ENCODE results near the gene EIF5A.
A peak's percentile ranks its signal among the peaks of the same experiment; 100 is the strongest.

EIF5A gene

GRCh38 chr17:7313088-7313889 is 5.9 kb downstream of the EIF5A start:
- no peak for DNase-seq (ENCODE audit: low read depth)

DNA sequence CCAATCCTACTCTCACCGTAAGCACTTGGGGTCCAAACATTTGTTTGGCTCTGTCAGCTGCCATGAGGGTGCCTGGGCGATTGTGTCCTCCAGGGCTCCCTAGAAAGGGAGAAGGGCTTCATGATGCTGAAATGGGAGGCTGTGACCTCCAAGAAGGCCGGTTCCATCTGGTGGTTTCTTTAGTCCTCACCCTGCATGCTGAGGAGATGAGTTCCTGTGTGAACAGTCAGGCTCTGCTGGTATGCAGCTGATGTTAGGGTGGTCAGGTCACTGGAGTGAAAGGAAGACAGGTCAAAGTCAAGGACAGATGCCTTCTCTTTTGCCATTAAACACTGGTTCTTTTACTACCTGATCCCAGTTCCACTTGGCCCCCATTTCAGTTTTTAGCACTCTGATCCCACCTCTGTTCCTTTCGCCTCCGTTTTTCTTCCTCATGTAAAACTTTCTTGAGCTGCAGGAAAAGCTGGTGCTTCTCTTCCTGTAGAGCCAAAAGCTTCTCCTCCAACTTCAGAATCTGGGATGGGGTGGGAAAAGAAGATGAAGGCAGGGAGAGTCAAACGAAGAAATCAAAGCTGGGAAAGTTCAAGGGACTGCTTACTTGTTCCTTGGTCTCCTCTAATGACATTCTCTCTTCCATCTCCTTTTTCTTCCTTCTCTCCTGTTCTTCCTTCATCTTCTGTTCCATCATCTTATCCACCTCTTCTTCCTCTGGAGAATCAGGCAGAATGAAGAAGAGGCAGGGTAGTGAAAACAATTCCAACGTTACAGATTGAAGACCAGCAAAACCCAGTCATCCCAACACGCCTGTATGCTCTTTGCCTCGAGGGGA is 6.7 kb downstream of the EIF5A start:
- DNase-seq (ENCODE audit: low read depth) = no peak

DNA sequence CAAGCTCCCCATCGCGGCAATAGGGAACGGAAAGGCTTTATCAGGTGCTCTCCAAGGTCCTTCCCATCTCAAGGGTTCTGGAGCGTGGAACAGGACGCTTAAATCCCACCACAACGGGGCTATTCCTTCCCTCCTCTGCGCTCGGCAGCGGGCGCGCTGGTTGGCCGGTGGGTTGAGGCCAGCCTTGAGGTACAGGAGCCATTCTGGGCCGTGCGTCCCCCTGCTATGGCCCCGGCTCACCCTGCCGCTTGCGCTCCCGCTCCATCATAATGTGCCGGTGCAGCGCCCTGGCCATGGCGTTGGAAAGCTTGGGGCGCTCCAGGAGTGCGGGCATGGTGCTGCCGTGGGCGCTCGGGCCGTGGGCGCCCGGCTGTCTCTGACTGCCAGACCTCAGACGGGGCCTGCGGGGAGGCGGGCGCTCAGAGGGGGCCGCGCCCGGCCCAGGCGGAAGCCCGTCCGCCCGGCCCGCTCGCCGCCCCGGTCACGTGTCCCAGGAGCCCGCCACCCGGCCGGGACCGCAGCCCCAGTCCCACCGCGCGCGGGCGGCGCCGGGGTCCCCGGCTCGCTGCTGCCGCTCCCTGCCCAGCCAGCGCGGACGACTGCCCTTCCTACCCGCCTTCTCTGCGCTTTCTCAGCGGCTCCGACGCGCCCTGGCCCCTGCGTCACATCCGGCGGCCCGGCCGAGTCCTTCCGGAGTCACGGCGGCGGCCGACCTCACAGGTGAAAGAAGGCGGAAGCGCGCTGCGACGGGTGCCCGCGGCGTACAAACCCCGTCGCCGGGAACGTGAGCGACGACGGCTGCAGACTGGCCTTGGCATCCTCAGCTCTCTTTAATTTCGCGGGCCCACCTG is 7.5 kb downstream of the EIF5A start, which contains the start of gene GPS2:
GPS2 (minus strand) TSS at position 642 of the 851 bp plus-strand sequence; CDS start at position 334, 308 bp downstream.
- peak; percentile 86 for DNase-seq (ENCODE audit: low read depth)

DNA sequence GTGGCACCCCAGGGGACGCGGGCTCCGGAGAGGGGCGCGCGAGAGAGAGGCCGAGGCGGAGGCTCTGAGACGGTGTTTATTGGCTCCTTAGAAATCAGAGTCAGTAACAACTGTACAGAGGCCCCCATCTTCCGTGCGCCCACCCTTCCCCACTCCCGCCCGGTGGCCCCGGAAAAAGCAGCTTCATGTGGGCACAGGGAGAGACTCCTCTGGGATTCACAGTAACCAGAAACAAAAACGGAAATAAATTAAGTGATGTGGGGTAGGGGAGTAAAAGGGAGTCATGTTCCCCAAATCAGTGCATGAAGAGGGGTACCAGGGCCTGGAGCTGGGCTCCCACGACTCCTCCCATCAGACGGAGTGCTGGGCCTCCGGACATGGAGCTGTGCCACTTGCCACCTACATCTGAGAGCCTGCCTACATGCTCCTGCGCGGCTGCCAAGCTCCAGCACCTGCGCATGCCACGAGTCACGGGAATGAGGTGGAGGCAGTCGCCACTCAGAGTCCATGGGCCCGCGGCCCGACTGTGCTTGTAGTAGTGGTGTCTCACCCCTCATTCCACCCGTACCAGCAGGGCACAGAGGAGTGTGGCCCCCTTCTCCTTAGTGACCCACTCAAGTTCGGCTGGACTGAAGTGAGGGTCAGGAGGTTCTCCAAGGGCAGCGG is 8.3 kb downstream of the EIF5A start:
- no peak for DNase-seq (ENCODE audit: low read depth)

DNA sequence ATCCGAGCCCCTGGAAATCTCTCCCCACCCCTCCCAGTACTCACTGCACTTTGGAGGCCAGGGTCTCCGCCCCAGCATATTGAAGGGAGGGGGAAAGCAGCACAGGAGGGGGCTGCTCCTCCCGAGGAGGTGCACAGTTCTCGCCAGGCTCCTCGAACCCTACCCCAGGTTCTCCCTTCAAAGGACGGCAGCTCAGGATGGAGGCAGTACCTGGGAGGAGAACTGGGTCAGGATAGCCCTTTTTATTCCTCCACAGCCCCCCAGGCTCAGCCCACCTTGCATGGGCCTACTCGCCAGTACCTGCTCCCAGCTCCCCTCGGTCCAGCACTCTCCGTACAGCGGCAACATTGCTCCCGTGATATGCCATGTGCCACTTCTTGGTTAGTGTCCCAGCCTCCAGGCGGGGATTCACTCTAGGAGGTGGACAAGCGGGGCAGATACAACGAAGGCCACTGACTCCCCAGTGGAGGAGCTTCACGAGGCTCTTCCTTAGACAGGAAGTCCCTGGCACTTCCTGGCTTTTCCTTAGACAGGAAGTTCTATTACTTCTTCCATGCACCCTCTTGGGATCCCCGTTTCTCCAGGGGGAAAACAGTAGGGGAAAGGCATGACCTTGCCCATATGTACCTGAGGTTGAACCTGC is 9.9 kb downstream of the EIF5A start:
- no peak for DNase-seq (ENCODE audit: low read depth)

DNA sequence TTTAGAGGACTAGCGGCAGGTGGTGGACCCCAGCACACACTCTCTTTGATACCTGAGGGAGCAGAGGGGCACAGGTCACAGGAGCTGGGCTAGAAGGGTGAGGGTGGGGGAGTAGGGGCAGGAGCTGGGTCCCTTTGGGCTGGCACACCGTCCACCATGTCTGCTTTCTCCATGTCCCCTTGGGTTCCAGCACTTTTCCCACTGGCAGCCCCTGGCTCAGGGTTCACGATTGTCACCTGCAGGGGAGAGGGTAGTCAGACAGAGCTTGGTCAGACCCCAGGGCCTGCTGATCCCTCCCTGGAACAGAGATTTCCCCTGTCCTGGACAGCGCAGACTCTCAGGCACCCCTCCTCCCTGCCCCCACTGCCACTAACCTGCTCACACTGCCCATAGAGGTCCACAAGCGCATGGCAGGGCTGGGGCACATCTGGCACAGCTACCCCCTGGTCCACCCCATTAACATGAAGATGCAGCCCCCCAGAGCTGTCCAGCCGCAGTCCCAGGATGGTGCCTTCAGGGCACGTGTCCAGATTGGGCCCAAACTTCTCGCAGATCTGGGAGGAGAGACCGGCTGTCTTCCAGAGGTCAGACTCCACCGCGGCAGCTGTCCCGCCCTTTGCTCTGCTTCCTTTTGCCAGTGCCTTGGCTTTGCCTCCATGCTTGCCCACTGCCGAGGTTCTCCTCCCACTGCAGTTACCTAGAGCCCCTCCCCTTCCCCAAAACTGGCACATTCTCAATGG is 10.9 kb downstream of the EIF5A start:
- DNase-seq (ENCODE audit: low read depth) = no peak

- no peak for DNase-seq (ENCODE audit: low read depth)
Observed at GRCh38 chr17:7321466-7321865, 14.0 kb downstream of the EIF5A start.

DNA sequence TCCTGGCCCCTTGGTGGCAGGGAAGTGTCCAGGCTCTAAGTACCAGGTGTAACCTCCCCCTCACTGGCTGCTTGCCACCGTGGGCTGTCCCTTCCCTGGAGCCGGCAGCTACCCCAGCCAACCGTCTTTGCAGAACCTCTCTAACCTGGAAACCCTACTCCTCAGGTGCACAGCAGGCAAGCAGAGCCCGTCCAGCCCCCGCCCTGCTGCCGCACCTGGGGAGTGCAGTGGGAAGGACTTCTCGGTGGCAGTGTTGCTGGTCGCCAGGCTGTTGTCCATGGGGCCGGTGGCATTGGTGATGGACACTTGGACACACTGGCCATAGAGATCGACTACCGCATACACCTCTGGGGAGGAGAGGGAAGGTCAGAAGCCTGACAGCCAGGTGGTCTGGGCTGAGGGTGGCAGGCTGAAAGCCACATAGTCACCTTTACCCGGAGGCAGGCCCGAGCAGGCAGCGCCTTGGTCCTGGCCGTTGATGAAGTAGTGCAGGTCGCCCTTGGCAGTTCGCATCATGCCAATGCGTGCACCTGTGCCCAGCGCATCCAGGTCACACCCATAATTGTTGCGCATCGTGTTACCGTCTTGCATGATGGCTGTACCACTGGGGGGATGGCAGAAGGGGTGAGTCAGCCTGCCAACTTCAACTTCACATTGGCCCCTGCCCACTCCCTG is 15.2 kb downstream of the EIF5A start:
- no peak for DNase-seq (ENCODE audit: low read depth)

DNA sequence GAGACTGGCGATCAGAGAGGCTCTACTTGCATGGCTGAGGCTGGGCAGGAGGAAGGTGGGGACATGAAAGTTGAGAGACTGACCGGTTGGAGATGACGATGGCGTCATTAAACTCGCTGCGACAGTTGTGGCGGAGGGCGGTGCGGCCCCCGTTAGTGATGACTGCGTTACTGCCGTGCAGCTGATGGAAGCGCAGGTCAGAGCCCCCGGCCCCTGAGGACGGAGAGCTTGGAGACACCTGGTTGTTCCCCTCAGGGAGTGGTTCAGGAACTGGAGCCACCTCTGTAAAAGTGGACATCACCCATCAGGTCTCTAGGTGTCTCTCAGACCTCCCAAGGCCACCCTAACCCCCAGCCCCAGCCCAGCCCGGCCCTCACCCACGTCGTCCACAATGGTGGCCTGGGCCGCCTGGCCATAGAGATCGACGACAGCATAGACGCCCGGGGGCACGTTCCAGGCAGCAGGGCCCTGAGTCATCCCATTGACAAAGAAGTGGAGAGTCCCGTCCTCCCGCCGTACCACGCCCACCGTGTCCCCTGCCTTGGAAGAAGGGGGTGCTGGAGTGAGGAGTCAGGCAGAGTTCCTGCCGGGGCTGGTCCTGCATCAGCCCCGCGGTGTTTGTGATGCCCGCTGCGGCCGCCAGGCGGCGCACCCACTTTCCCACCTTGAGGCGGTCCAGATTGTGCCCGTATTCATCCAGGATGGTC is 16.5 kb downstream of the EIF5A start:
- peak; percentile 45 for DNase-seq (ENCODE audit: low read depth)

- DNase-seq (ENCODE audit: low read depth) = no peak
Observed at GRCh38 chr17:7324438-7324779, 17.0 kb downstream of the EIF5A start.

GRCh38 chr17:7325031-7325528 is 17.7 kb downstream of the EIF5A start:
- no peak for DNase-seq (ENCODE audit: low read depth)

DNA sequence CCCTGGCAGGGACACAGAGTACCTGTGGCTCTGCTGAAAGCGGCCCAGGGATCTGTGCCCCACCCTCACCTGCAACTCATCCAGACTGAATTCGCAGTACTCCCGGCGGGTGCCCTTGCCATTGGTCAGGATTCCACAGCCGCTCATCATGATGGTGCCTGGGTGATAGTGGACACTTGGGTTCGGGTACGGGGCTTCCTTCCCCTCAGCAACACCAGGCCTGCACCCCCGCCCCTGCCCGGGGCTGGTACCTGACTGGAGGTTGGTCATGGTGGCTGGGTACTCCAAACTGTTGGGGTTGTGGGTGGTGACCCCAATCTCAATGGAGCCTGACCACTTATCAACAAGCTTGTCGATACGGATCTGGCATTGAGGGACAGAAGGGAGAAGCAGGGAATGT is 18.8 kb downstream of the EIF5A start:
- DNase-seq (ENCODE audit: low read depth) = no peak

- no peak for DNase-seq (ENCODE audit: low read depth)
Observed at GRCh38 chr17:7327056-7327455, 19.6 kb downstream of the EIF5A start.

DNA sequence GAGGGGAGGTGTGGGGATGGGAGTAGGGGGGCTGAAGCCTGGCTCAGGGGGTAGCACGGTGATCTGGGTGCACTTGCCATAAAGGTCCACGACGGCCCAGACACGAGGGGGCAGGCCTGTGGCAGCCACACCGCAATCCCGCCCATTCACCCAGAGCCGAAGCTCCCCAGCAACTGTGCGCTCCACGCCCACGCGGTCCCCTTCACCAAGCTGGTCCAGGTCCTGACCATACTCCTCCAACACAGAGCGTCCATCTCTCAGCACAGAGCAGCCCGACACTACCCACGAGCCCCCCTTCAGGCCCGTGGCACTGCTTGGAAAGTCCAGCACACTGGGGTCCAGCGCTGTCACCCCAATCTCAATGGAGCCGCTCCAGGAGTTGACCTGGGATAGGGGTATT is 20.1 kb downstream of the EIF5A start:
- DNase-seq (ENCODE audit: low read depth) = no peak

DNA sequence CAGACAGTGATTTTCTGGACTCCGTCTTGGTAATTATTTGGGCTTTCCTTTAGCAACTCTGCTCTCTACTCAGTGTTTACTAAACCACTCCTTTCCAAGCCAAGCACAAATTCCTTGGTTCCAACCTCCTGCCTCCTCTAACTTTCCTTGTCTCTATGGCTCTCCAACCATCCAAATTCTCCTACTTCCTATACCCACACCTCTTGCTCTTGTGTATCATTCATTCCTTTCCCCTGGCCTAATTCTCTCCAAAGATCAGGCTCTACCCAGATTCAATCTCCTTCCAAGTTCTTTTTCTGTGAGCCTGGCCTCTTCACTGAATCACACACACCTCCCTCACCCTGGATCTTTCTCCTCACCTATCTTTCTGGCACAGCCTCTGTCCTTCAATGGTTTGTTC is 20.6 kb downstream of the EIF5A start:
- no peak for DNase-seq (ENCODE audit: low read depth)

DNA sequence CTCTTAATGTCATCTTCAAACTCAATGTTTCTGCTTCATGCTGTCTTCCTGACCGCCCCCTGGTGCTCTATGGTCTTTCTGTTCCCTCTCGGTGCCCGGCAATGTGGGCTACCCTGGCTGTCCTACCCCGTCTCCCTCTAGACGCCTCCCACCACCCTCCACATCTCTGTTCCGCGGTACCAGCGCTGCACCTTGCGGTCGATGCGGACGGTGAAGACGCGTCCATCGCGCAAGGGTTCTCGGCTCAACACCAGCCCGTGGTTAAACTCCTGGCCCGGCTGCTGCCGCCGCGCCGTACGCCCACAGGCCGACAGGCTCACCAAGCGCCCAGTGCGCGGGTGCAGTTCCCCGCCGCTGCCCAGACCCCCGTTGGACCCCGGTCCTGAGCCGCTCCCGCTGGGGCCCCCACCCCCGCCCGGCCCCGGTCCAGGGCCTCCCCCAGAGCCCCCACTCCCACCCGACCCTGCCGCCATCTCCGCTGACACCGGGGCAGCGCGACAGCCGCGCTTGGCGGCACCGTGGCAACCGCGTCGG is 21.5 kb downstream of the EIF5A start, which contains the start of gene NEURL4:
NEURL4 (minus strand) TSS at position 496 of the 534 bp plus-strand sequence; CDS start at position 473, 23 bp downstream.
- DNase-seq (ENCODE audit: low read depth) = no peak

DNA sequence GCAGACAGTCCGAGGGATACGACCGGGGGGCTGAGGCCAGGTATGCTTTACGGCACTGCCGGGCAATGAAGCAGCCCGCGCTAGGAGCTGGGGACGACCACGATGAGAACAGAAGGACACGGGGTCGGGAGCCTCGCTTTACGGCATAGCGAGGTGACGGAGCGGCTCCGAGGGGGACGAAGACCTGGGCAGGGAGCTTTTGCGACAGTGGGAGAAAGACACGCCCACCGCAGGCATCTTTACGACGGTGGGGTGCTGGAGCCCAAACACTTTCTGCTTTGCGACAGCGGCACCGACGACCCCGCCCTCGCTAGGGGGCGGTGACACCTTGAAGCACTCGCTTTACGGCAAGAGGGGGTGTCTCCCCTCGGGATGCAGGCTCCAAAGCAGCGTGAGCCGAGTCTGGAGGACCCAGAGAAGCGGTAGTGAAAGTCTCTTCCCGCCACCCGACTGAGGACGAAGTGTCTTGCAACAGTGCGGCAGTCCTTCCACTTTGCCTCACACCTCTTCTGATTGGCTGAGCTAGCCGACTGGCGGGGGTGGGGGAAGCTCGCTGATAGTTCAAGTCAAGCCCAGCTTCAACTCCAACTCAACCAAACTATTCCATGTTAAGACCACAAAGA is 22.1 kb downstream of the EIF5A start:
- peak; percentile 93 for DNase-seq (ENCODE audit: low read depth)

DNA sequence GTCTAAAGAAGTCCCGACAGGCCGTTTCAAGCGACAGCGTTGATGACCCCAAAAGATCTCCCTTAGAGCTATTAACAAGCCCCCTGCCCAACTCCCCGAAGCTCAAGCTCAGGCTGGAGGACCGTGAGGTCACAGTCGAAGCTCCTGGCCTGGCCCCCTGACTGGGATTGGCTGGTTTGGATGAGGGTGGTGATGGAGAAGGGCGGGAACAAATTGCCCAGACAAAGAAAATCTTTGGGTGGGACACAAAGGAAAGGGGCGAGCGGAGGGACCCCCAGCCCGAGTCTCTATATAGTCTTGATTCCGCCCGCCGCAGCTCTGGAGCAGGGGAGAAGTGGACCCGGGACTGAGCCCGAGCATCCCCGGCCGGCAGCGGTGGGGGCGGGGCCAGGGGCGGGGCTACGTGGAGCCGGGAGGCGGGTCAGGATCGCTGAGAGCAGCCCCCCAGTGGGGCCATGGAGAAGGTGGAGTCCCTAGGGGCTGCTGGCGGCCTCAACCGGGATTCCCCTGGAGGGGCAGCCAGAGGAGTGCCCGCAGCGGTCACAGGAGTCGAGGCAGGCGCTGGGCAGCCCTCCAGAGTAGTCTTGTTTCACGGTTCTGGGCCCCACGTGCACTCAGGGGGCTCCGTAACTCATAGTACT is 22.7 kb downstream of the EIF5A start:
- DNase-seq (ENCODE audit: low read depth) = peak; percentile 64
